ENCODE results near the gene SLC24A3. TPM values are rescaled to one million over a fixed set of nuclear protein-coding genes. Genes with fewer than 3 reads are reported as not detected.
"Not testable (repeated sequence)": the region's sequence is repeated elsewhere in the genome, so short reads cannot be mapped to it uniquely, and the experiment has no call there.

Gene SLC24A3
- total RNA-seq, 1 donor from 2014 or later: not detected

DNA sequence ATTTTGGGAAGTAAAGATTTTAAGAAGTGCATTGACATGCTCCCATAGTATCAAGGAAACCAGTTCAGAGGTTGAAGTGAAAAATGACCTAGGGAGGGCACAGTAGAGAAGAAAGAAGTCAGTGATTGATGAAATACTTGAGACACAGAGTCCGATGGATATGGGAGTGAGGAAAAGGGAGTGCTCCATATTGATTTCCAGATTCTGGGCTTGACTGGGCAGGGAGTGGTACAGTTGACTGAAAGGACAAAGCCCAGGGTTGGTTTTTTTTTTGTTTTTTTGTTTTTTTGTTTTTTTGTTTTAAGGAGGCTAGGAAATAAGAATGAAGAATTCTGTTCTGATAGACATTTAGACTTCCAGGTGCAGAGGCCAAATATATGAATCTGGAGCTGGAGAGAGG, 458.9 kb downstream of the SLC24A3 start:
- Mint-ChIP-seq H3K27ac (no peak overlapping the region), H3K4me3 (no peak overlapping the region), H3K9me3 (no peaks in the 10 kb centered on the region), H3K27me3 (peaks cover 8% of the 10 kb centered on the region), H3K36me3 (ENCODE audit: low read depth) (no peaks in the 10 kb centered on the region), H3K4me1 (peaks cover 22% of the 10 kb centered on the region)
- ChIA-PET CTCF (no interaction called here), POLR2A (no interaction called here)
- TF ChIP-seq, protein P1, sequence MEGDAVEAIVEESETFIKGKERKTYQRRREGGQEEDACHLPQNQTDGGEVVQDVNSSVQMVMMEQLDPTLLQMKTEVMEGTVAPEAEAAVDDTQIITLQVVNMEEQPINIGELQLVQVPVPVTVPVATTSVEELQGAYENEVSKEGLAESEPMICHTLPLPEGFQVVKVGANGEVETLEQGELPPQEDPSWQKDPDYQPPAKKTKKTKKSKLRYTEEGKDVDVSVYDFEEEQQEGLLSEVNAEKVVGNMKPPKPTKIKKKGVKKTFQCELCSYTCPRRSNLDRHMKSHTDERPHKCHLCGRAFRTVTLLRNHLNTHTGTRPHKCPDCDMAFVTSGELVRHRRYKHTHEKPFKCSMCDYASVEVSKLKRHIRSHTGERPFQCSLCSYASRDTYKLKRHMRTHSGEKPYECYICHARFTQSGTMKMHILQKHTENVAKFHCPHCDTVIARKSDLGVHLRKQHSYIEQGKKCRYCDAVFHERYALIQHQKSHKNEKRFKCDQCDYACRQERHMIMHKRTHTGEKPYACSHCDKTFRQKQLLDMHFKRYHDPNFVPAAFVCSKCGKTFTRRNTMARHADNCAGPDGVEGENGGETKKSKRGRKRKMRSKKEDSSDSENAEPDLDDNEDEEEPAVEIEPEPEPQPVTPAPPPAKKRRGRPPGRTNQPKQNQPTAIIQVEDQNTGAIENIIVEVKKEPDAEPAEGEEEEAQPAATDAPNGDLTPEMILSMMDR (IDR thresholded peaks at IDR 0.05): no peak
- ATAC-seq (ENCODE audit: low read depth) (no peak), DNase-seq (no peak)
- intact Hi-C loops (cut with micrococcal nuclease): no loop called here

DNA sequence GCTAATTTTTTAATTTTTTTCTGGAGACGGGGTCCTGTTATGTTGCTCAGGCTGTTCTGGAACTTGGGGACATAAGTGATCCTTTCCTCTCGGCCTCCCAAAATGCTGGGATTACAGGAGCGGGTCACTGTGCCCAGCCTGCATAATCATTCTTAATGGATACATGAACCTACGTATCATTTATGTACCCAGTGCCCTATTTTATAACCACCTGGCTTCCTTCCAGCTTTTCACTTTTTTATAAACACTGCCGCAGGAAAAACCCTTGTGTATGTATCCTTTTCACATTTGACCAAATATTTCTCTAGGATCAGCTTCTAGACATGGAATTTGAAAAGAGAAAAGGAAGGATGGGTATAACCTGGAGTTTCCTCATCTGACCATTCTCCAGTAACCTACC, 460.1 kb downstream of the SLC24A3 start:
- CTCF ChIA-PET: interaction anchor here (1.3 kb wide), 1 partner anchor 44 kb away, joined by 3 read pairs; no protein-coding TSS in a partner anchor
- H3K27me3 Mint-ChIP-seq: peaks cover 8% of the 10 kb centered on the region
- no peak overlapping the region for H3K4me3 Mint-ChIP-seq
- TF ChIP-seq, protein P1 (IDR thresholded peaks at IDR 0.05): no peak
- intact Hi-C loops (cut with micrococcal nuclease): no loop called here
- DNase-seq (no peak), ATAC-seq (ENCODE audit: low read depth) (no peak)
- peaks cover 22% of the 10 kb centered on the region for H3K4me1 Mint-ChIP-seq
- no peaks in the 10 kb centered on the region for H3K9me3 Mint-ChIP-seq
- H3K36me3 Mint-ChIP-seq (ENCODE audit: low read depth): no peaks in the 10 kb centered on the region
- POLR2A ChIA-PET: no interaction called here
- no peak overlapping the region for H3K27ac Mint-ChIP-seq

GRCh38 chr20:19673575-19673974, 461.1 kb downstream of the SLC24A3 start:
- DNase-seq: no peak
- TF ChIP-seq, protein P1 (IDR thresholded peaks at IDR 0.05): no peak
- intact Hi-C loops (cut with micrococcal nuclease): no loop called here
- POLR2A ChIA-PET: no interaction called here
- Mint-ChIP-seq H3K9me3 (no peaks in the 10 kb centered on the region), H3K27me3 (peaks cover 8% of the 10 kb centered on the region), H3K4me1 (peaks cover 13% of the 10 kb centered on the region), H3K4me3 (no peak overlapping the region), H3K27ac (no peak overlapping the region), H3K36me3 (ENCODE audit: low read depth) (no peaks in the 10 kb centered on the region)
- no peak for ATAC-seq (ENCODE audit: low read depth)
- CTCF ChIA-PET: no interaction called here

GRCh38 chr20:19676202-19676601, 463.8 kb downstream of the SLC24A3 start:
- intact Hi-C loops (cut with micrococcal nuclease): no loop called here
- Mint-ChIP-seq H3K27ac (no peak overlapping the region), H3K27me3 (peaks cover 8% of the 10 kb centered on the region), H3K4me3 (no peak overlapping the region), H3K4me1 (peaks cover 7% of the 10 kb centered on the region), H3K9me3 (no peaks in the 10 kb centered on the region), H3K36me3 (ENCODE audit: low read depth) (no peaks in the 10 kb centered on the region)
- TF ChIP-seq, protein P1 (IDR thresholded peaks at IDR 0.05): no peak
- CTCF ChIA-PET: no interaction called here
- ATAC-seq (ENCODE audit: low read depth) (no peak), DNase-seq (no peak)
- POLR2A ChIA-PET: no interaction called here

DNA sequence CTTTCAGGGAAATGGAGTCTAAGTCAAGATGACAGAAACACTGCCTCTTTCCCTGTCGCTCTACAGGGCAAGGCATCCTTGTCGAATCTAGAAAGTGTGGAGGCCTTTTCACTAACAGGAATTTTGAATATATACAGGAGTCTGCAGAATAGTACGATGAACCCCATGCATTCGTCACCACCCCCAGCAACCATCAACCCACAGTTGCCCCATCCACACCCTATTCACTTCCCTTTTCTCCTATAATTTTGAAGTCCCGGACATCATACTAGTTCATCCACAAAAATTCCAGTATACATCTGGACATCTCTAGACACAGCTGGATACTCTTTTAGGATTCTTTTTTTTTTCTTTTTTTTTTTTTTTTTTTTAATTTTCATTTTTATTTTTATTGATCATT, 464.9 kb downstream of the SLC24A3 start:
- TF ChIP-seq, protein P1 (IDR thresholded peaks at IDR 0.05): no peak
- ChIA-PET POLR2A (no interaction called here), CTCF (no interaction called here)
- intact Hi-C loops (cut with micrococcal nuclease): no loop called here
- H3K27me3 Mint-ChIP-seq: peaks cover 8% of the 10 kb centered on the region
- no peaks in the 10 kb centered on the region for H3K4me1 Mint-ChIP-seq
- no peaks in the 10 kb centered on the region for H3K9me3 Mint-ChIP-seq
- no peak overlapping the region for H3K27ac Mint-ChIP-seq
- ATAC-seq (ENCODE audit: low read depth): no peak
- DNase-seq: no peak
- H3K4me3 Mint-ChIP-seq: no peak overlapping the region
- H3K36me3 Mint-ChIP-seq (ENCODE audit: low read depth): no peaks in the 10 kb centered on the region

DNA sequence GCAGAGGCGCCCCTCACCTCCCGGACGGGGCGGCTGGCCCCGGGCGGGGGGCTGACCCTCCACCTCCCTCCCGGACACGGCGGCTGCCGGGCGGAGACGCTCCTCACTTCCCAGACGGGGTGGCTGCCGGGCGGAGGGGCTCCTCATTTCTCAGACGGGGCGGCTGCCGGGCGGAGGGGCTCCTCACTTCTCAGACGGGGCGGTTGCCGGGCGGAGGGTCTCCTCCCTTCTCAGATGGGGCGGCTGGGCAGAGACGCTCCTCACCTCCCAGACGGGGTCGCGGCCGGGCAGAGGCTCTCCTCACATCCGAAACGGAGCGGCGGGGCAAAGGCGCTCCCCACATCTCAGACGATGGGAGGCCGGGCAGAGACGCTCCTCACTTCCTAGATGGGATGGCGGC, 466.1 kb downstream of the SLC24A3 start:
- H3K4me3 Mint-ChIP-seq; H3K27me3 Mint-ChIP-seq; CTCF ChIA-PET; H3K4me1 Mint-ChIP-seq; POLR2A ChIA-PET; intact Hi-C loops (cut with micrococcal nuclease); DNase-seq; H3K9me3 Mint-ChIP-seq; ATAC-seq (ENCODE audit: low read depth); H3K36me3 Mint-ChIP-seq (ENCODE audit: low read depth); H3K27ac Mint-ChIP-seq: not testable (repeated sequence)
